ENCODE measurements around the gene ZCCHC14.

- no peak for TF ChIP-seq CTCF (IDR thresholded peaks at IDR 0.05)
- no peak for TF ChIP-seq POLR2AphosphoS5 (IDR thresholded peaks at IDR 0.05)
- no peak for TF ChIP-seq POLR2A (IDR thresholded peaks at IDR 0.05)
These were observed 38.4 kb downstream of the ZCCHC14 start for GRCh38 chr16:87454391-87454790.

All from upper lobe of left lung (tissue), 4 donors.